Adipose tissue (tissue), 3 donors: ENCODE results near the gene GNAS. TPM values are rescaled to one million over a fixed set of nuclear protein-coding genes. Genes with fewer than 3 reads are reported as not detected.

Source experiments
- H3K27ac ChIP-seq: one replicate; pipeline ENCODE4 v1.5.1; 2013; ENCODE audit warnings: low read depth, low read length
- WGBS, 3 donors: extraction: QIAGEN DNeasy Blood & Tissue Kit; methylation state at CpG; one replicate each; pipeline ENCODE4 v1.1.7; 2013; 5-methylcytosine and 5-hydroxymethylcytosine counted together
- polyA plus RNA-seq, 3 donors: library from polyadenylated mRNA; stranded (reverse); fragments of 200-250 nt; gene quantifications; one replicate each; pipeline ENCODE4 v1.2.3, GENCODE V29; 2013
- donor health status: healthy with polysubstance abuse.
- donor health status: Bipolar disorder and iron deficiency.
- donor health status: healthy.

The GNAS gene
- polyA plus RNA-seq, 3 donors: 496 to 977 (median 949) TPM

DNA sequence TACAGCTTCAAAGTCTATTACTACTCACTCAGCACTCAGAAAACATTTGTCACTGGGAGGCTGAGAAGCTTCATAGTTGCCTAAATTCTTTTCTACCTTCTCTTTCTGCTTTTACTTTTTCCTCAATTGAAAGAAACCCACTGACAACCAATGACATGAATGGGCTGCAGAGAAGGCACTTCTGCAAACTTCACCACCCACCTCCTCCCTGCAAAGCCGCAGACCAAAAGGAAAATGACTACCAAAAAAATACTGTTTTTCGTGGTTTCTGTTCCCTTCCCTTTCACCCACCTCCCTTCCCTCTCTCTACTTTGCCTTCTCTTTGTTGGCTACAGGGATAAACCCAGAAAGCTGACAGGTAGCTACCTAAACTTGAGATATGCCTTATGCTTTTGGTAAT lies 5.1 kb upstream of the GNAS start:
- WGBS, 3 donors: 45 to 72% (median 49%) methylated on average over 2 of the region's 2 CpGs

GRCh38 chr20:58850693-58851174 lies 1.8 kb upstream of the GNAS start, which contains the start of gene GNAS-AS1:
GNAS-AS1 (minus strand) TSS chr20:58850902.
- 44 to 58% (median 52%) methylated on average over 23 to 25 of the region's 25 CpGs for WGBS, 3 donors
- no peak within 1 kb of the TSS for H3K27ac ChIP-seq

More for the DNA sequence above, 5.1 kb upstream of the GNAS start:
- H3K27ac ChIP-seq: no peak overlapping the region

DNA sequence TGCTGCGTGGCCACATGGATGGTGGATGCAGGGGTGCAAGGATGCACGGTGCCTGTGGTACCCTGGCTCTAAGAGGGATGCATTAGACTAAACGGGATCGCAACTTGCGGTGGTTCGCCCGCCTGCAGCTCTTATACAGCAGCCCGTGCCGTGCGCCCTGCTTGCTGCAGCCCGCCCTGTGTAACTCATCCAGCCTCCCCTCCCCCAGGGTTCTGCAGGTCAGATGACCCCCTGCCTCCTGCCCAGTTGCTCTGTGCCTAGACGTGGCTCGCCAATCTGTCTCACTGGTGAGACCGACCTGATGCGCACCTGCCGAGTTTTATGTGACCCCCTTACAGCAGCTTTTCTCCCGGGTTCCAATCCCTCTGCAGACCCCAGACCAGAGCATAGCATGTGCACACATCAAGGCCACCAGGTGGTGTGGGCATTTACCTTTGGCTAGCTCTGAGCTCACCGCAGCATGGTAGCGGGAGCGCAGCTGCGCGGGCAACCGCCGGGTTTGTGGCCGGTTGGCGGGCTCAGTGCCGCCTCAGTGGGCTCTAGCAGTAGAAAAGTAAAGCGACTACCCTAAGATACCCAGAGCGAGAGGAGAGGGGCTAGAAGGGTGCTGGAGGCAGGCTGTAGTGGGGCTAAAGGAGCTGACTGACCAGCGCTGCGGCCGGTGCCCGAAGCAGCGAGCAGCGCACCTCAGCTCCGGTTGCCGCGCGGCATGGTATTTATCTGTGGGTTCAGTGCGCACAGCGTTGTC lies 1.1 kb upstream of the GNAS start:
- 43 to 54% (median 47%) methylated on average over 41 of the region's 41 CpGs for WGBS, 3 donors
- H3K27ac ChIP-seq: no peak overlapping the region

DNA sequence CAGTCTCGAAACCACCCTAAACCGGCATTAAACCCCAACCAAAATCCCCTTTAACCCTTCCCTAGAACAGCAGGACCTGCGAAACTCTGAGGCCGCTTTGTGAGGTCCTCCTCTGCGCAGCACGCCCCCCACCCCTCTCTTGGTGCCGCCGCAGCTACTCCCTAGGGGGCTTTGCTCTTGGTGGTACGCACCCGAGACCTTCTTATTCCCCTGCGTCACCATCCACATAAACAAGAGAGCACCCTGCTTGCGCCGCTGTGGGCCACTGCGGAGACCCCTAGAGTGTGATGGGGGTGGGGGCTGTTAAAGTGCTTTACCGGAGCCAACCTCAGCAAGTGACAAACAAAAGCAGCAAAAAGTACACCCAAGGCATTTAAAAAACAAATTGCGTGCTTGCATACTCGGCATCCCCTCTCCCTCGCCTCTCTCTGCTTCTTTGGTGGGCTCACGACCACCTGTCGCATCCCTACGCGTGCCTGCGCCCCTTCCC lies 502 bp upstream of the GNAS start:
- WGBS, 3 donors: 29 to 50% (median 40%) methylated on average over 22 to 23 of the region's 23 CpGs
- no peak overlapping the region for H3K27ac ChIP-seq

DNA sequence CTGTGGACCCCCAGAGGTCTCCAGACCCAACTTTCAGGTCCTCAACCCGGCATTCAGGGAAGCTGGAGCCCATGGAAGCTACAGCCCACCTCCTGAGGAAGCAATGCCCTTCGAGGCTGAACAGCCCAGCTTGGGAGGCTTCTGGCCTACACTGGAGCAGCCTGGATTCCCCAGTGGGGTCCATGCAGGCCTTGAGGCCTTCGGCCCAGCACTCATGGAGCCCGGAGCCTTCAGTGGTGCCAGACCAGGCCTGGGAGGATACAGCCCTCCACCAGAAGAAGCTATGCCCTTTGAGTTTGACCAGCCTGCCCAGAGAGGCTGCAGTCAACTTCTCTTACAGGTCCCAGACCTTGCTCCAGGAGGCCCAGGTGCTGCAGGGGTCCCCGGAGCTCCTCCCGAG lies 950 bp downstream of the GNAS start:
- 62 to 83% (median 73%) methylated on average over 6 of the region's 6 CpGs for WGBS, 3 donors

GRCh38 chr20:58853976-58854637 lies 1.6 kb downstream of the GNAS start:
- no peak overlapping the region for H3K27ac ChIP-seq
- WGBS, 3 donors: 38 to 54% (median 40%) methylated on average over 45 to 63 of the region's 63 CpGs

More for the DNA sequence above, 950 bp downstream of the GNAS start:
- no peak overlapping the region for H3K27ac ChIP-seq

DNA sequence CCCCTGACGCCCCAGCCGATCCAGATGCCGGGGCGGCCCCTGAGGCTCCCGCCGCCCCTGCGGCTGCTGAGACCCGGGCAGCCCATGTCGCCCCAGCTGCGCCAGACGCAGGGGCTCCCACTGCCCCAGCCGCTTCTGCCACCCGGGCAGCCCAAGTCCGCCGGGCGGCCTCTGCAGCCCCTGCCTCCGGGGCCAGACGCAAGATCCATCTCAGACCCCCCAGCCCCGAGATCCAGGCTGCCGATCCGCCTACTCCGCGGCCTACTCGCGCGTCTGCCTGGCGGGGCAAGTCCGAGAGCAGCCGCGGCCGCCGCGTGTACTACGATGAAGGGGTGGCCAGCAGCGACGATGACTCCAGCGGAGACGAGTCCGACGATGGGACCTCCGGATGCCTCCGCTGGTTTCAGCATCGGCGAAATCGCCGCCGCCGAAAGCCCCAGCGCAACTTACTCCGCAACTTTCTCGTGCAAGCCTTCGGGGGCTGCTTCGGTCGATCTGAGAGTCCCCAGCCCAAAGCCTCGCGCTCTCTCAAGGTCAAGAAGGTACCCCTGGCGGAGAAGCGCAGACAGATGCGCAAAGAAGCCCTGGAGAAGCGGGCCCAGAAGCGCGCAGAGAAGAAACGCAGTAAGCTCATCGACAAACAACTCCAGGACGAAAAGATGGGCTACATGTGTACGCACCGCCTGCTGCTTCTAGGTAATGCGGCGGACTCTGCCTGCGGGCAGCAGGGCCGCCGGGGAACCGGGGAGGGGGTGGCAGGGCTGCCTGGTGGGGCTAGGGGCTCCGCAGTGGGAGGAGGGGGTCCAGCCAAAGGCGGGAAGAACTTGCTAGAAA lies 2.3 kb downstream of the GNAS start:
- H3K27ac ChIP-seq: no peak overlapping the region
- WGBS, 3 donors: 42 to 51% (median 50%) methylated on average over 73 to 75 of the region's 75 CpGs

GRCh38 chr20:58855506-58856389 lies 3.2 kb downstream of the GNAS start:
- no peak overlapping the region for H3K27ac ChIP-seq
- WGBS, 3 donors: 41 to 52% (median 50%) methylated on average over 56 to 57 of the region's 57 CpGs

- H3K27ac ChIP-seq: no peak overlapping the region
- 71 to 86% (median 83%) methylated on average over 7 of the region's 7 CpGs for WGBS, 3 donors
Observed at GRCh38 chr20:58863044-58863790, 10.7 kb downstream of the GNAS start.

GRCh38 chr20:58864346-58864745 lies 11.8 kb downstream of the GNAS start:
- WGBS, 3 donors: 45 to 49% (median 45%) methylated on average over 2 of the region's 2 CpGs
- no peak overlapping the region for H3K27ac ChIP-seq

GRCh38 chr20:58865843-58866242 lies 13.3 kb downstream of the GNAS start:
- no peak overlapping the region for H3K27ac ChIP-seq
- WGBS, 3 donors: 89 to 98% (median 96%) methylated on average over 2 of the region's 2 CpGs

DNA sequence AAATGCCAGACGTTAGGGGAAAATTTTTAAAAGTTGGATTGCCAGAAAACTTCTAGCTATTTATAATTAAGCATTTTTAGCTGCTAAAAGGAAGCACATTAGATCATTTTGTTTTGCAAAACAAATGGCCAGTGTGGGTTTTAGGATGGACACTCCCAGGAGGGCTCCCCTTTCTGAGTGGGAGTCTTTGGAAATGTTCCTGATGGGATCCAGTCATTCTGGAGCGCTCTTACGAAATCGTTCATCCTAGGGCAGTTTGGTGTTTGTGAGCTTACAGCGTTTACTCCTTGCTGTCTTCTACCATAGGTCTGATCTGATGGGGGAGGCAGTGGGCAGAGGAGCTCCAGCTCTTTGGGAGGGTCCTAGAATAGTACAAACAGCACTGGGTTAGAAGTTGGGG lies 14.7 kb downstream of the GNAS start:
- WGBS, 3 donors: 46 to 66% (median 62%) methylated on average over 5 of the region's 5 CpGs
- no peak overlapping the region for H3K27ac ChIP-seq

DNA sequence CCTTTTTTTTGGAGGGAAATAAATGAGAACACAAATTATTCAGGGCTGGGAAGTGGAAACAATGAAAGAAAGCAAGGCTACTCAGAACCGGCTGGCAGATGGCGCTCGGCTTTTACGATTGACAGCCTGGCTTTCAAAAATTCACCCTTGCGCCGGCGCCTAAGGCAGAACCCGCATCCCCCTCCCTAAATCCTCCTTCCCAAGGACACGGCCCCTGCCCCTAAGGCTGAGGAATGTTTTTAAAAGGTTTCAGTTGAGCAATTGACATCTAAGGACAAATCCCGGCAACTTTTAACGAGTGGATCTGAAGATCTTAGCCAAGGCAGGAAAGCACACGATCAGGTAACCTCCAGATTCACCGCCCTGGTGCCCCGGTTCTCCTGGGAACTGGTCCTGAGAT lies 16.3 kb downstream of the GNAS start:
- WGBS, 3 donors: 55 to 73% (median 67%) methylated on average over 14 of the region's 14 CpGs

DNA sequence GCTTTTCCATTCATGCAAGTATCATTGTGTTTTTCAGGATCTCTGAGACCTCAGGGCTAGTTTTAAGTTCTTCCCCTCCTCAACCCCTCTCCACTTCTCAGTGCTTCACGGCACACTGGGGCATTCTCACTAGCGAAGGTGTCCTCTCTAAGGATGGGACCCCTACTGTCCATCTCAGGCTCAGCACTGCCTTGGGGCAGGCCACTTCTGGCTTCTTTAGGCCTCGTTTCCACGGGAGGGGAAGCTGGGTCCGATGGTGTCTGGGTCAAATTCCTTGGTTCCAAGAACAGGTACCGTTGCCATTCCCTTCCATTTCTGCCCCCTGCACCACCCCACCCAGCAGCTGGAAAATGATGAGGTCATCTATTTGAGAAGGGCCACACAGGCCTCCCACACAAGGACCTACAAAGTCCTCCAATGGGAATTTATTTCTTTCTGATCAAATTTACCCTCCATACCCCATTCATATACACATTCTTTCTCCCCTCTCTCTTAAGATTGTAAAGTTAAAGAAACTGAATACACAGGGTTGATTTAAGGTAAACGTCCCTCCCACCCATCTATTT lies 17.2 kb downstream of the GNAS start:
- 76 to 86% (median 85%) methylated on average over 7 of the region's 7 CpGs for WGBS, 3 donors
- no peak overlapping the region for H3K27ac ChIP-seq

More for the DNA sequence above, 16.3 kb downstream of the GNAS start:
- no peak overlapping the region for H3K27ac ChIP-seq

- WGBS, 3 donors: 37 to 60% (median 38%) methylated on average over 7 of the region's 7 CpGs
- no peak overlapping the region for H3K27ac ChIP-seq
Observed at GRCh38 chr20:58870293-58871014, 17.9 kb downstream of the GNAS start.

- 81 to 90% (median 88%) methylated on average over 8 of the region's 8 CpGs for WGBS, 3 donors
- H3K27ac ChIP-seq: no peak overlapping the region
Observed at GRCh38 chr20:58871533-58872102, 19.1 kb downstream of the GNAS start.
